ENCODE data around the gene LGR6. TPM values are rescaled to one million over a fixed set of nuclear protein-coding genes. Genes with fewer than 3 reads are reported as not detected.

The LGR6 gene
- total and polyA plus RNA-seq, 2 experiments from 2014 or later = 0.66 to 0.89 TPM

GRCh38 chr1:202227997-202228401 is 34.4 kb downstream of the LGR6 start (continued):
- TF ChIP-seq ZNF462 (CRISPR knock-in tag; IDR thresholded peaks at IDR 0.05) (no peak), STAT1 (IDR thresholded peaks at IDR 0.05; ENCODE audit: unreplicated experiment) (no peak)

GRCh38 chr1:202228484-202229122 is 35.0 kb downstream of the LGR6 start:
- H3K27ac Mint-ChIP-seq = no peak overlapping the region
- H3K4me3 ChIP-seq = no peak overlapping the region
- H3K27me3 ChIP-seq (ENCODE audit: insufficient read depth) = no peaks in the 10 kb centered on the region
- H3K4me2 ChIP-seq = no peak overlapping the region
- H3K27me3 Mint-ChIP-seq (ENCODE audit: insufficient read depth, low read depth, poor library complexity) = peaks cover 3% of the 10 kb centered on the region
- no peaks in the 10 kb centered on the region for H3K79me2 ChIP-seq (replicated peaks; ENCODE audit: insufficient read depth)
- 0 out of 2 replicates have a peak, but pooled peaks cover 7% of the 10 kb centered on the region for H3K9me2 ChIP-seq (ENCODE audit: insufficient read depth)
- H3F3A ChIP-seq (replicated peaks; ENCODE audit: low read depth) = no peaks in the 10 kb centered on the region
- H4K20me1 ChIP-seq (replicated peaks; ENCODE audit: insufficient read depth) = no peaks in the 10 kb centered on the region
- ATAC-seq (no peak), DNase-seq (ENCODE audit: low spot score) (no peak)
- H3K36me3 Mint-ChIP-seq (ENCODE audit: low read depth) = no peaks in the 10 kb centered on the region
- H2AFZ ChIP-seq = no peak overlapping the region
- no peak overlapping the region for H3K4me3 Mint-ChIP-seq
- H3K36me3 ChIP-seq (ENCODE audit: insufficient read depth) = no peaks in the 10 kb centered on the region
- TF ChIP-seq JUNB (IDR thresholded peaks at IDR 0.05; ENCODE audit: unreplicated experiment) (no peak), ZNF462 (CRISPR knock-in tag; IDR thresholded peaks at IDR 0.05) (no peak), ZNF331 (CRISPR knock-in tag; IDR thresholded peaks at IDR 0.05; ENCODE audit: low read depth) (no peak)
- no peak overlapping the region for H3K27ac ChIP-seq (ENCODE audit: low read depth)
- H3K9me3 Mint-ChIP-seq = no peaks in the 10 kb centered on the region; the same call in 2 of the 3 replicates
- H3K4me1 ChIP-seq (ENCODE audit: insufficient read depth) = no peaks in the 10 kb centered on the region
- 0 out of 3 replicates have a peak, but pooled peaks cover 1% of the 10 kb centered on the region for H3K4me1 Mint-ChIP-seq

Data from GM23338 (cell line).